Lower leg skin (tissue), 4 donors: ENCODE data around the gene VGLL3. TPM values are rescaled to one million over a fixed set of nuclear protein-coding genes. Genes with fewer than 3 reads are reported as not detected.

ENCODE experiments used
- DNase-seq, 2 donors: peaks; one replicate each; pipeline ENCODE4 v3.0.0-alpha.2; 2019; ENCODE audit warnings: low spot score in 2 of 2
- H3K4me3 ChIP-seq: fragments of 200-600 bp; sonication (generic); 2 replicates; pipeline ENCODE4 v1.5.1; 2017; ENCODE audit warnings: mild to moderate bottlenecking, low read depth; ENCODE audit not compliant: poor library complexity, severe bottlenecking
- POLR2A ChIP-seq, 2 donors: fragments of 450-650 bp; IDR thresholded peaks; one replicate each; pipeline ENCODE4 v1.6.1; 2016 to 2017; ENCODE audit warnings: antibody characterized with exemption in 2 of 2, mild to moderate bottlenecking in 1 of 2, moderate library complexity in 1 of 2
- WGBS, 2 donors: methylation state at CpG; one replicate each; pipeline ENCODE4 v1.1.5; 2018; 5-methylcytosine and 5-hydroxymethylcytosine counted together
- intact Hi-C: fragments of 100-400 bp; cut with DNase I; formaldehyde crosslinking; loops from one replicate; pipeline ENCODE4 v1.15.0; 2023; ENCODE audit warnings: low total_unique reads
- total RNA-seq, 4 donors: library from RNA; depleted of rRNA; stranded (reverse); fragments of >200 nt; gene quantifications; one replicate each; pipeline ENCODE4 v1.1.0, GENCODE V29; 2016
- TF ChIP-seq, protein P1 (sequence below), 3 donors: fragments of 450-650 bp; IDR thresholded peaks; one replicate each; pipeline ENCODE4 v1.5.1; 2016; ENCODE audit warnings: antibody characterized with exemption in 3 of 3, mild to moderate bottlenecking in 3 of 3, moderate library complexity in 2 of 3

VGLL3 gene
- total RNA-seq, 4 donors from 2014 or later = 8.0 to 24.7 (median 10.3) TPM

DNA sequence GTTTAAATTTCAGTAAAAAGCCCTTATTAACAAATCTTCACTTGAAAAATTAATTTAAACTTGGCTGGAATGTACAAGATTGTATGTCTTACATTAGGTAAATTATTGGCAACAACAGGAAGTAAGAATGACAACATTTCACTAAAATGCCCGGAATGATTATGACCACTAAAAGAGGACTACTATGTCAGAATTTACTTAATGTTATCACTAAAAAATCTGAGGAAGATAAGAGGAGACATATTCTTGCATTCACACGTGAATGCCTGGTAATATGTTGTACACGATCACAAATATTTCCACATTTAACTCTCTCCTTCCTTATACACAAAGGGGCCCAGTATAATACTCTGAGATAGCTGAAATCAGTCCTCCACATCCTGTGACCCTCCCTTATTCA lies 29.7 kb downstream of the VGLL3 start:
- intact Hi-C loops = no loop called here
- DNase-seq = no peak
- no peak overlapping the region for H3K4me3 ChIP-seq
- TF ChIP-seq, protein P1, sequence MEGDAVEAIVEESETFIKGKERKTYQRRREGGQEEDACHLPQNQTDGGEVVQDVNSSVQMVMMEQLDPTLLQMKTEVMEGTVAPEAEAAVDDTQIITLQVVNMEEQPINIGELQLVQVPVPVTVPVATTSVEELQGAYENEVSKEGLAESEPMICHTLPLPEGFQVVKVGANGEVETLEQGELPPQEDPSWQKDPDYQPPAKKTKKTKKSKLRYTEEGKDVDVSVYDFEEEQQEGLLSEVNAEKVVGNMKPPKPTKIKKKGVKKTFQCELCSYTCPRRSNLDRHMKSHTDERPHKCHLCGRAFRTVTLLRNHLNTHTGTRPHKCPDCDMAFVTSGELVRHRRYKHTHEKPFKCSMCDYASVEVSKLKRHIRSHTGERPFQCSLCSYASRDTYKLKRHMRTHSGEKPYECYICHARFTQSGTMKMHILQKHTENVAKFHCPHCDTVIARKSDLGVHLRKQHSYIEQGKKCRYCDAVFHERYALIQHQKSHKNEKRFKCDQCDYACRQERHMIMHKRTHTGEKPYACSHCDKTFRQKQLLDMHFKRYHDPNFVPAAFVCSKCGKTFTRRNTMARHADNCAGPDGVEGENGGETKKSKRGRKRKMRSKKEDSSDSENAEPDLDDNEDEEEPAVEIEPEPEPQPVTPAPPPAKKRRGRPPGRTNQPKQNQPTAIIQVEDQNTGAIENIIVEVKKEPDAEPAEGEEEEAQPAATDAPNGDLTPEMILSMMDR (IDR thresholded peaks at IDR 0.05) = no peak
- TF ChIP-seq POLR2A (IDR thresholded peaks at IDR 0.05) = no peak
- 51 to 52% methylated on average over 3 of the region's 3 CpGs for WGBS, 2 donors

DNA sequence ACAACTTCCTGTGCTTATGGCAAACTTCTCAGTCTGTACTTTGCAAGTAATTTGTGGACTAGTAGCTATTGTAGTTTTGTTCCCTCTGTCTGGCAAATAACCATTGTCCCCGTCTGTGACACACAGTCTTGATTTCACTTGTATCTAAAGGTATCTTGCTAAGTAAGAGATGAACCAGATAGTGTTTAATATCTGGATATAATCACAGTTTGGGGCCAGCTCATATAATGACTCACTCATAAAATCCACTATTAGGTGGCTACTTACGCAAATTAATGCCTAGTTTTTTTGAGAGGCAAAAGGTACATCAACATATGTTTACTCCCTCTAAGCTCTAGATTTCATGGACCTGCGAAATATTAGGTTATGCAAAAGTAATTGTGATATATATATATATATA lies 30.4 kb downstream of the VGLL3 start:
- TF ChIP-seq, protein P1 (IDR thresholded peaks at IDR 0.05) = no peak
- TF ChIP-seq POLR2A (IDR thresholded peaks at IDR 0.05) = no peak
- DNase-seq = no peak
- WGBS, 2 donors = 66 to 67% methylated on average over 3 of the region's 3 CpGs
- H3K4me3 ChIP-seq = no peak overlapping the region
- intact Hi-C loops = no loop called here

DNA sequence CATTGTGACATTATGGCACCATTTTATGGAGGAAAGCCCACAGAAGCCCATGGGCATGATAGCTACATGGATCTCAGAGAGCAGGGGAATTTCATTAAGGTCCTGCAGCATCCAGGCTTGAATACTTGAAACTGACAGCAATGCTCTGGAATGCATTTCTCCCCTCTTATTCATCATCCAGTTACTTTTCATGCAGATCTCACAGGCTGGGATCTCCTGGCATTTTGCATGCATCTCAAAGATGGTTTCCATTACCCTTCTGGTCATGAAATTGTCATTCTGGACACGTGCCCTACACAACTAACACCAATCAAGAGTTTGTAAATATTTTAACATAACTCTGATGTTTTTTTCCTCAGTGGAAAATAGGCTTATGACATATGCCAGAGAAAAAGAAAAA lies 32.4 kb downstream of the VGLL3 start:
- WGBS, 2 donors = 46 to 48% methylated on average over 1 of the region's 1 CpG
- H3K4me3 ChIP-seq = no peak overlapping the region
- no peak for DNase-seq
- TF ChIP-seq POLR2A (IDR thresholded peaks at IDR 0.05) = no peak
- TF ChIP-seq, protein P1 (IDR thresholded peaks at IDR 0.05) = no peak
- intact Hi-C loops = no loop called here

DNA sequence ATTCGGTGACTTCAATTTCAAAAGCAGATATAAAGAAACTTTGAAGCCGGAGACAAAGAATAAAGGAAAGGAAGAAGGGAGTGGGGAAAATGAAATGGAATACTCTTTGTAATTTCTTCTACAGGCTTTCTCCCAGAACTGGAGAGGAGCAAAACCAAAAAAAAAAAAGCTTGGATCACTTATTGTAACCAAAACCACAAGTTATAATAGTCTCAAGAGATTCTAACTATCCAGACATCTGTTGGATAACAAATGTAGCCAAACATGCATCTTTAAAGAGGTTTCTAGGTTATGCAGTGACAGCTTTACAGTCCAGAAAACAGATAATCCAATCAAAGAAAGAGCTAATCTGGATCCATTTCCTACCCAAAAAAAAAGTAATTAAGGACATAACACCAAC lies 36.2 kb downstream of the VGLL3 start:
- DNase-seq = no peak
- intact Hi-C loops = no loop called here
- H3K4me3 ChIP-seq = no peak overlapping the region
- TF ChIP-seq POLR2A (IDR thresholded peaks at IDR 0.05) = no peak
- TF ChIP-seq, protein P1 (IDR thresholded peaks at IDR 0.05) = no peak
- 50 to 60% methylated on average over 2 of the region's 2 CpGs for WGBS, 2 donors

DNA sequence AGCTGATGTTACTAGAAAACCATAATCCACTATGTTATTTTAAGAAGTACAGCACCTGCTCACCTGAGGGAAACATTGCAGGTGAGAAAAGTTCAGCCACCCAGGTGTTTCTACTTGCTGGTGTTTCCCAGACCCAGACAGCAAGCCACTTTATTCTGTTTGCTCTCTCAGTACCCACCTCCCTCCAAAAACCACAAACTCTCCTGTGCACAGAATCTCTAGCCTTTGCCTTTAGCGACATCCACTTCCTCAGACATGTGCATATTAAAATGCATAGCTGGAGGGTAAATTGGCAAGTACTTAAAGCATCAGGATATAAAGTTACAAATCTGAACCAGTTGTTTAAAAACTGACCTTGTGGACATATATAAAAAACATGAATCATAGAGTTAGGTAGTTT lies 36.7 kb downstream of the VGLL3 start:
- H3K4me3 ChIP-seq = no peak overlapping the region
- 33 to 50% methylated on average over 1 of the region's 1 CpG for WGBS, 2 donors
- no peak for TF ChIP-seq POLR2A (IDR thresholded peaks at IDR 0.05)
- TF ChIP-seq, protein P1 (IDR thresholded peaks at IDR 0.05) = no peak
- no peak for DNase-seq
- intact Hi-C loops = no loop called here

DNA sequence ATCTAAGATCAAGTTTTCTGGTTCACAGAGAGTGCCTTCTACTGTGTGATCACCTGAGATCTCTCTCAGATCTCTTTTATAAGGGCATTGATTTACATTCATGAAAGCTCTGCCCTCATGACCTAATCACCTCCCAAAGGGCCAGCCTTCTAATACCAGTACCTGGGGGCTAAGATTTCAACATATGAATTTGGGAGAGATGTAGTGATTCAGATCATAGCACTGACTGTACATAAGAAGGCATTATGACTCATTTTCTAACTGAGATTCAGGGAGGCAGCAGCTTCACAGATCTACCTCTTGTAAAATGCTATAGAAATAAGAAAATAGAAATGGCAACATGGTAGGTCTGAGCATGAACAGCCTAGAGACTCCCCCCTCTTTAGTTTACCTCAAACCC lies 39.6 kb downstream of the VGLL3 start:
- no peak for TF ChIP-seq POLR2A (IDR thresholded peaks at IDR 0.05)
- TF ChIP-seq, protein P1 (IDR thresholded peaks at IDR 0.05) = no peak
- intact Hi-C loops = no loop called here
- no peak for DNase-seq
- H3K4me3 ChIP-seq = no peak overlapping the region
